GM18520 (cell line): ENCODE results near the gene STOM.

Experiments used
- ATAC-seq: cut with Tn5 transposase; IDR thresholded peaks from one replicate; pipeline ENCODE4 v1.9.1; 2021; ENCODE audit not compliant: unreplicated experiment

The STOM gene

GRCh38 chr9:121323449-121324151 lies 46.5 kb downstream of the STOM start:
- ATAC-seq, result no peak

GRCh38 chr9:121322737-121323448 lies 47.2 kb downstream of the STOM start:
- no peak for ATAC-seq

- ATAC-seq, result no peak
Measured at GRCh38 chr9:121322037-121322736, 47.9 kb downstream of the STOM start.

- ATAC-seq, result no peak
Measured at GRCh38 chr9:121321016-121321503, 49.0 kb downstream of the STOM start.

- no peak for ATAC-seq
Measured at GRCh38 chr9:121319383-121319780, 50.7 kb downstream of the STOM start.

- no peak for ATAC-seq
Measured at GRCh38 chr9:121318631-121319382, 51.2 kb downstream of the STOM start.

- no peak for ATAC-seq
Measured at GRCh38 chr9:121317737-121318630, 52.1 kb downstream of the STOM start.

- no peak for ATAC-seq
Measured at GRCh38 chr9:121316852-121317373, 53.1 kb downstream of the STOM start.

- ATAC-seq, result no peak
Measured at GRCh38 chr9:121316378-121316777, 53.7 kb downstream of the STOM start.

- no peak for ATAC-seq
Measured at GRCh38 chr9:121313458-121314152, 56.4 kb downstream of the STOM start.

GRCh38 chr9:121312169-121312568 lies 57.9 kb downstream of the STOM start:
- no peak for ATAC-seq

GRCh38 chr9:121310571-121310970 lies 59.5 kb downstream of the STOM start:
- ATAC-seq, result no peak

- ATAC-seq, result no peak
Measured at GRCh38 chr9:121309833-121310425, 60.1 kb downstream of the STOM start.

- ATAC-seq, result no peak
Measured at GRCh38 chr9:121309171-121309570, 60.9 kb downstream of the STOM start.

- no peak for ATAC-seq
Measured at GRCh38 chr9:121308765-121309164, 61.3 kb downstream of the STOM start.

GRCh38 chr9:121307976-121308375 lies 62.1 kb downstream of the STOM start:
- no peak for ATAC-seq

GRCh38 chr9:121305269-121305994 lies 64.6 kb downstream of the STOM start:
- ATAC-seq, result no peak

- no peak for ATAC-seq
Measured at GRCh38 chr9:121304707-121305106, 65.3 kb downstream of the STOM start.
